ENCODE results near the gene ZRANB2.

The ZRANB2 gene

GRCh38 chr1:71026093-71026492, 54.7 kb downstream of the ZRANB2 start:
- no peak for DNase-seq

- no peak for DNase-seq
These were observed 57.3 kb downstream of the ZRANB2 start for GRCh38 chr1:71023515-71023914.

GRCh38 chr1:71019233-71019969, 61.4 kb downstream of the ZRANB2 start:
- DNase-seq, result no peak

- DNase-seq, result no peak
These were observed 62.0 kb downstream of the ZRANB2 start for GRCh38 chr1:71018791-71019190.

- no peak for DNase-seq
These were observed 65.1 kb downstream of the ZRANB2 start for GRCh38 chr1:71015745-71016144.

GRCh38 chr1:71014178-71014579, 66.7 kb downstream of the ZRANB2 start:
- no peak for DNase-seq
